Kidney epithelial cell (primary cell): Measurements from ENCODE around the gene CFL1. TPM values are rescaled to one million over a fixed set of nuclear protein-coding genes. Genes with fewer than 3 reads are reported as not detected.

Experiments
- DNase-seq: peaks from one replicate; pipeline ENCODE4 v3.0.0-alpha.2; 2010; ENCODE audit warnings: low read depth
- H3K27me3 ChIP-seq: 2 replicates; pipeline ENCODE4 v1.6.0; 2011; ENCODE audit warnings: low read length; ENCODE audit not compliant: control insufficient read depth, insufficient read depth
- H3K36me3 ChIP-seq: 2 replicates; pipeline ENCODE4 v1.5.1; 2011; ENCODE audit warnings: low read length; ENCODE audit not compliant: control insufficient read depth, insufficient read depth
- H3K4me3 ChIP-seq: 2 replicates; pipeline ENCODE4 v1.5.1; 2011; ENCODE audit warnings: low read depth, mild to moderate bottlenecking, control low read depth, low read length
- total RNA-seq: library from RNA; depleted of rRNA; stranded (reverse); fragments of >200 nt; gene quantifications from 2 replicates; pipeline ENCODE4 v1.2.3, GENCODE V29; 2015
- TF ChIP-seq, protein P1 (sequence below): IDR thresholded peaks from 2 replicates; pipeline ENCODE4 v1.5.1; 2011; ENCODE audit warnings: mild to moderate bottlenecking, moderate library complexity, low read length, control low read depth, inconsistent platforms; ENCODE audit not compliant: insufficient read depth, poor library complexity, severe bottlenecking

The CFL1 gene
- total RNA-seq, 1 donor from 2014 or later = 1,640 TPM

DNA sequence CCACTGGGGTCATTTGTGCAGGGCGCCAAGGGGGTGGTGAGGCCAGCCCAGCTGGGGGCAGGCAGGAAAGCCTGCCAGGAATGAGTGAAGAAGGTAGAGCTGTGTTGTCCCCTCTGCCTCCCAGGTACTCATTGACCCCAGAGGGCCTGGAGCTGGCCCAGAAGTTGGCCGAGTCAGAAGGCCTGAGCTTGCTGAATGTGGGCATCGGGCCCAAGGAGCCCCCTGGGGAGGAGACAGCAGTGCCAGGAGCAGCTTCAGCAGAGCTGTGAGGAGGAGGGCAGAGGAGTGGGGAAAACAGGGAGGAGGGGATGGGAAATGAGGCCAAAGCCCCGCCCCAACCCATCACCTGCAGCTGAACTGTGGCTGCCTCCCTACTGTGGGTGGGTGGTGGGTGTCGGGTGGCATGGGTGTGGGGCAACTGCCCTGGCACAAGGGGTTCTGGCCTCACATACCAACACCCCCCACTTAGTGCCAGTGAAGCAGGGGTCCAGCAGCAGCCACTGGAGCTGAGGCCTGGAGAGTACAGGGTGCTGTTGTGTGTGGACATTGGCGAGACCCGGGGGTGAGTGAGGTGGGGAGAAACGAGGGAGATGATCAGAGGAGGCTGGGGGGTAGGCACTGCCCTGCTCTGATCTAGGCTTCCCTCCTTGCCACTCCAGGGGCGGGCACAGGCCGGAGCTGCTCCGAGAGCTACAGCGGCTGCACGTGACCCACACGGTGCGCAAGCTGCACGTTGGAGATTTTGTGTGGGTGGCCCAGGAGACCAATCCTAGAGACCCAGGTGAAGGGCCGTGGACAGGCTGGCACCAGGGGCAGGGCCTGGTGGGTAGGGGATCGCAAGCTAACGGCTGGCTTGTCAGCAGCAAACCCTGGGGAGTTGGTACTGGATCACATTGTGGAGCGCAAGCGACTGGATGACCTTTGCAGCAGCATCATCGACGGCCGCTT lies 5.2 kb upstream of the CFL1 start:
- Histone ChIP-seq H3K36me3 (peaks cover 2% of the 10 kb centered on the region), H3K4me3 (no peak overlapping the region), H3K27me3 (no peaks in the 10 kb centered on the region)
- TF ChIP-seq, protein P1, sequence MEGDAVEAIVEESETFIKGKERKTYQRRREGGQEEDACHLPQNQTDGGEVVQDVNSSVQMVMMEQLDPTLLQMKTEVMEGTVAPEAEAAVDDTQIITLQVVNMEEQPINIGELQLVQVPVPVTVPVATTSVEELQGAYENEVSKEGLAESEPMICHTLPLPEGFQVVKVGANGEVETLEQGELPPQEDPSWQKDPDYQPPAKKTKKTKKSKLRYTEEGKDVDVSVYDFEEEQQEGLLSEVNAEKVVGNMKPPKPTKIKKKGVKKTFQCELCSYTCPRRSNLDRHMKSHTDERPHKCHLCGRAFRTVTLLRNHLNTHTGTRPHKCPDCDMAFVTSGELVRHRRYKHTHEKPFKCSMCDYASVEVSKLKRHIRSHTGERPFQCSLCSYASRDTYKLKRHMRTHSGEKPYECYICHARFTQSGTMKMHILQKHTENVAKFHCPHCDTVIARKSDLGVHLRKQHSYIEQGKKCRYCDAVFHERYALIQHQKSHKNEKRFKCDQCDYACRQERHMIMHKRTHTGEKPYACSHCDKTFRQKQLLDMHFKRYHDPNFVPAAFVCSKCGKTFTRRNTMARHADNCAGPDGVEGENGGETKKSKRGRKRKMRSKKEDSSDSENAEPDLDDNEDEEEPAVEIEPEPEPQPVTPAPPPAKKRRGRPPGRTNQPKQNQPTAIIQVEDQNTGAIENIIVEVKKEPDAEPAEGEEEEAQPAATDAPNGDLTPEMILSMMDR = no peak
- no peak for DNase-seq

DNA sequence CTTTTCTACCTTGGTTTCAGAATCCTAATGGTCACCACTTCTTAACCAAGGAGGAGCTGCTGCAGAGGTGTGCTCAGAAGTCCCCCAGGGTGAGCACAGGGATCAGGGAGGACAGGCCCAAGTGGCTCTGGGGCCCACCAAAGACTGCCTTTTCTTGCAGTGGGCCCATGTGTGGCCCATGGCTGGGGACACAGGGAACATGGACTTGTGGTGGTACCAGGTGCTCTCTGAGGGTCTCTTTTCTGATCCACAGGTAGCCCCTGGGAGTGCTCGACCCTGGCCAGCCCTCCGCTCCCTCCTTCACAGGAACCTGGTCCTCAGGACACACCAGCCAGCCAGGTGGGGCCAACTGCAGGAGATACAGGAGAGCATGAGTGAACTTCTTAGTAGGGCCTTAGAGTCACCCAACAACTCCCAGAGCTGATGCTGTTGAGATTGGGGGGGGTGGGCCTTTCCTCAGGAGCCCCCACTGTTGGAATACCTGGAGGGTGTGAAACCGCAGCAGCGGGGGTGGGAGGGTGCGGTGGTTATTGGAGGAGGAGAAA lies 4.3 kb upstream of the CFL1 start:
- DNase-seq = no peak
- no peak overlapping the region for H3K4me3 ChIP-seq
- H3K36me3 ChIP-seq = peaks cover 2% of the 10 kb centered on the region
- no peaks in the 10 kb centered on the region for H3K27me3 ChIP-seq
- TF ChIP-seq, protein P1 = no peak

DNA sequence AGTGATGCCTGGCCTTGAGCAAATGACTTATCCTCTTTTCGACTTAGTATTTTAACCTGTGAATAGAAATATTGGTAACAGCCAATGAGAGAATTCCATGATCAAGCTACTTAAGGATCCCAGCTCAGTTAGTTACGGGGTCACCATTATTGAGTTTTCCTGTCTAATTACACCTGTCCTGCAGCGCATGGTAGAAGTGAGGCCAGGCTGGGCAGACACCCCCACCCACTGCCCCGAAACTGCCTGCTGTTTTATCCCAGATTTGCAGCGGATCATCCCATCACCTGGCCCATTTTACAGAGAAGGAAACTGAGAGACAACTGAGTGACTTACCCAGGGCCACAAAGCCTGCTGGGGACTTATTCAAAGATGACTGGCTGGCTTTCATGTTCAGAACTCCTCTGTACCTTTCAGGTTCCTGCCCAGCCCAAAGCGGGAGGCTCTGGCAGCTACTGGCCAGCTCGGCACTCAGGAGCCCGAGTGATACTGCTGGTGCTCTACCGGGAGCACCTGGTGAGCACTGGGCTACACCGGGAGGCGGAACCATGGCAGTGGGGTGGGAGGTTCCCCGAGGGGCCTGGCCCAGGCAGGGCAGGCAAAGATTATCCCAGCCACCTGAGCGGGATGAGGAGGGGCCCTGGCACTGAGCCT lies 3.7 kb upstream of the CFL1 start:
- Histone ChIP-seq H3K27me3 (no peaks in the 10 kb centered on the region), H3K4me3 (peak overlapping the region; percentile 64), H3K36me3 (peaks cover 1% of the 10 kb centered on the region)
- DNase-seq = no peak
- TF ChIP-seq, protein P1 = no peak

DNA sequence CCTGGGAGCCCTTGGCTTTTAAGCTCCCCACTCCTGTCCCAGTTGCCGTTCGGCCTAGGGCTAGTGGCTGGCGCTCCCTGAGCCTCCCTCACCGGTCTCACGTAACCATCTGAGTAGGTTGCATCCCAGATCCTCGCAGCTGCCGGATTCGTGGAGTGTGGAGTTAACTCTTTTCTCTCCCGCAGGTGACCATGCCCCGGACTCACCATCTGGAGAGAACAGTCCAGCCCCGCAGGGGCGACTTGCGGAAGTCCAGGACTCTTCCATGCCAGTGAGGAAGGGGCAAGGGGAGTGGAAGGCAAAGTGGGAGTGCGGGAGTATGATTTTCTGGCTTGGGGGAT lies 3.2 kb upstream of the CFL1 start:
- TF ChIP-seq, protein P1 = no peak
- no peak for DNase-seq
- Histone ChIP-seq H3K4me3 (peak overlapping the region; percentile 64), H3K36me3 (peaks cover 1% of the 10 kb centered on the region), H3K27me3 (no peaks in the 10 kb centered on the region)

DNA sequence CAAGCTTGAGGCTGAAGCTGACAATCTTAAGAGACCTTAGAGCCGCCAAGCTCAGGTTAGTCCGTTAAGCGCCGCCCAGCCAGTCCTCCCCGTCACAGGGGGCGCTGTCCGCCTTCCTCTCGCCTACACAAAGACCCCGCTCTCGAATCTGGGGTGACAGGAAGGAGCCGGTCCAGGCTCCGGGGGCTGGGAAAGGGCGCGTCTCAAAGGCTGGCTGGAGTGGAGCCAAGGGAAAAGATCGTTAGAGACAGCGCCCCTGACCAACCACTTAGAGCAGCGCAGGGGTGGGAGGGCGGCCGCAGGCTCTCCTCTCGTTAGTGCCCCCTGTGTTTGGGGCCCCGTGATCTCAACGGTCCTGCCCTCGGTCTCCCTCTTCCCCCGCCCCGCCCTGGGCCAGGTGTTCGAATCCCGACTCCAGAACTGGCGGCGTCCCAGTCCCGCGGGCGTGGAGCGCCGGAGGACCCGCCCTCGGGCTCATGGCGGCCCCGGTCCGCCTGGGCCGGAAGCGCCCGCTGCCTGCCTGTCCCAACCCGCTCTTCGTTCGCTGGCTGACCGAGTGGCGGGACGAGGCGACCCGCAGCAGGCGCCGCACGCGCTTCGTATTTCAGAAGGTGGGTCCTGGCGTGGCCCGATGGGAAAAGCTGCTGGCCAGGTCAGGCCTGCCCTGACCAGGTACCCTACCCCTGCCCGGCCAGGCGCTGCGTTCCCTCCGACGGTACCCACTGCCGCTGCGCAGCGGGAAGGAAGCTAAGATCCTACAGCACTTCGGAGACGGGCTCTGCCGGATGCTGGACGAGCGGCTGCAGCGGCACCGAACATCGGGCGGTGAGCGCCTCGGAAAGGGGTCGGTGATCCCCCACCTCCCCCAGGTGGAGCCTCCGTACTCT lies 2.5 kb upstream of the CFL1 start, which contains the start of gene MUS81:
MUS81 (plus strand) TSS at position 156 of the 887 bp plus-strand sequence; CDS start at position 477, 321 bp downstream.
- TF ChIP-seq, protein P1 = peak; percentile 92
- peak; percentile 89 for DNase-seq
- Histone ChIP-seq H3K4me3 (peak within 1 kb of the TSS; percentile 64), H3K27me3 (no peaks in the 10 kb centered on the region), H3K36me3 (peaks cover 3% of the 10 kb centered on the region)
